H1 (cell line): Measurements from ENCODE around the gene TMUB1. TPM values are rescaled to one million over a fixed set of nuclear protein-coding genes. Genes with fewer than 3 reads are reported as not detected.

Source experiments
- CEBPB ChIP-seq: IDR thresholded peaks from 2 replicates; pipeline ENCODE4 v1.6.1; 2012; ENCODE audit warnings: low read depth, low read length
- CHD7 ChIP-seq: fragments of 300-600 bp; sonication (generic); IDR thresholded peaks from 2 replicates; pipeline ENCODE4 v1.7.1; 2012; ENCODE audit warnings: low read length, moderate library complexity, mild to moderate bottlenecking, inconsistent platforms; ENCODE audit not compliant: insufficient replicate concordance
- CREB1 ChIP-seq: IDR thresholded peaks from 2 replicates; pipeline ENCODE4 v1.6.1; 2012; ENCODE audit warnings: inconsistent platforms
- EP300 ChIP-seq, 2 experiments: IDR thresholded peaks; 1 replicate in 1 of 2; 2 replicates in 1 of 2; pipeline ENCODE4 v1.6.1; 2011 to 2012; ENCODE audit warnings: low read depth in 2 of 2, low read length in 2 of 2, mild to moderate bottlenecking in 2 of 2, borderline replicate concordance in 1 of 2, inconsistent platforms in 1 of 2, moderate library complexity in 1 of 2
- EZH2 ChIP-seq: fragments of 200-600 bp; sonication (generic); IDR thresholded peaks from 2 replicates; pipeline ENCODE4 v1.7.1; 2012; ENCODE audit warnings: low read depth, mild to moderate bottlenecking, moderate library complexity, low read length, inconsistent platforms; ENCODE audit not compliant: severe bottlenecking
- FOSL1 ChIP-seq: IDR thresholded peaks from 2 replicates; pipeline ENCODE4 v1.6.1; 2011; ENCODE audit warnings: mild to moderate bottlenecking, low read depth, low read length, moderate library complexity; ENCODE audit not compliant: insufficient read depth
- GTF2F1 ChIP-seq: IDR thresholded peaks from 2 replicates; pipeline ENCODE4 v1.6.1; 2012; ENCODE audit warnings: low read depth, low read length, improper control_type of control experiment, borderline replicate concordance
- RBBP5 ChIP-seq: IDR thresholded peaks from 2 replicates; pipeline ENCODE4 v1.7.1; 2012; ENCODE audit warnings: low read depth, mild to moderate bottlenecking, inconsistent platforms, low read length, moderate library complexity, borderline replicate concordance
- SIRT6 ChIP-seq: IDR thresholded peaks from one replicate; pipeline ENCODE4 v1.7.1; 2012; ENCODE audit warnings: low read length, inconsistent platforms
- SP1 ChIP-seq: IDR thresholded peaks from 2 replicates; pipeline ENCODE4 v1.6.1; 2011; ENCODE audit warnings: low read depth, low read length
- SRF ChIP-seq: IDR thresholded peaks from 2 replicates; pipeline ENCODE4 v1.6.1; 2011; ENCODE audit warnings: mild to moderate bottlenecking, low read depth, low read length, moderate library complexity
- TAF1 ChIP-seq: IDR thresholded peaks from 2 replicates; pipeline ENCODE4 v1.6.1; 2011; ENCODE audit warnings: mild to moderate bottlenecking, low read depth, low read length
- ZNF274 ChIP-seq: IDR thresholded peaks from 2 replicates; pipeline ENCODE4 v1.7.0; 2012; ENCODE audit warnings: low read length, borderline replicate concordance; ENCODE audit errors: extremely low read depth
- polyA plus RNA-seq, 7 experiments: library from polyadenylated mRNA; depleted of rRNA in 3 of 7; stranded (reverse) in 5 of 7; unstranded in 2 of 7; fragments of >200 nt in 5 of 7; fragments of 200-250 nt in 2 of 7; gene quantifications; 1 replicate in 5 of 7; 2 replicates in 1 of 7; 4 replicates in 1 of 7; pipeline versions ENCODE4 v1.2.1 to v1.2.3, GENCODE V29; 2011 to 2013; ENCODE audit warnings: missing spikeins in 2 of 7, mixed read lengths in 2 of 7
- total RNA-seq: library from RNA; stranded (reverse); fragmentation: NEBNext Ultra II Directional; extraction: Animal tissue kit (Norgen Biotek cat#: 25700); gene quantifications from 2 replicates; pipeline ENCODE4 v1.2.1, GENCODE V29; 2021

The TMUB1 gene
- total and polyA plus RNA-seq, 2 of the 8 experiments (the other 6 are each of a cell fraction or from before 2014, with no cell fraction given) = 41.4 to 56.2 TPM

GRCh38 chr7:151045967-151046366, 37.3 kb downstream of the TMUB1 start (continued):
- TF ChIP-seq CHD7 (no peak), TAF1 (no peak), CREB1 (no peak), CEBPB (no peak), SIRT6 (no peak), GTF2F1 (no peak), SRF (no peak), FOSL1 (no peak), ZNF274 (no peak), SP1 (no peak), EP300 (IDR thresholded peaks at IDR 0.05; ENCODE audit: borderline replicate concordance in 1 of 2, low read depth in 2 of 2, low read length in 2 of 2) (no peak), RBBP5 (no peak), EZH2 (no peak)
